Neural cell (in vitro differentiated cells): ENCODE measurements around the gene MPI. TPM values are rescaled to one million over a fixed set of nuclear protein-coding genes. Genes with fewer than 3 reads are reported as not detected.

ENCODE experiments used
- H2AFZ ChIP-seq: fragments of 200-600, 300-800 bp; sonication (generic), shearing (Covaris generic); 2 replicates; pipeline ENCODE4 v1.6.0; 2014; ENCODE audit warnings: low read depth, mild to moderate bottlenecking, antibody characterized with exemption, low read length, moderate library complexity
- H3F3A ChIP-seq: fragments of 200-600 bp; shearing (Covaris generic); 2 replicates; pipeline ENCODE4 v1.6.1; 2016; ENCODE audit warnings: mild to moderate bottlenecking, moderate library complexity, mixed read lengths, antibody characterized with exemption, low read length; ENCODE audit not compliant: insufficient read depth, poor library complexity, severe bottlenecking
- H3K27ac ChIP-seq: fragments of 200-600, 300-800 bp; sonication (generic), shearing (Covaris generic); 2 replicates; pipeline ENCODE4 v1.5.1; 2014; ENCODE audit warnings: mild to moderate bottlenecking, low read length, moderate library complexity
- H3K27me3 ChIP-seq: fragments of 300-800, 200-600 bp; sonication (generic), shearing (Covaris generic); 2 replicates; pipeline ENCODE4 v1.6.0; 2014; ENCODE audit warnings: mild to moderate bottlenecking, low read depth, low read length, moderate library complexity; ENCODE audit not compliant: insufficient read depth
- H3K36me3 ChIP-seq: fragments of 300-800, 200-600 bp; sonication (generic), shearing (Covaris generic); 2 replicates; pipeline ENCODE4 v1.5.1; 2014; ENCODE audit warnings: mild to moderate bottlenecking, antibody characterized with exemption, low read length, moderate library complexity; ENCODE audit not compliant: insufficient read depth
- H3K4me2 ChIP-seq: fragments of 300-800, 200-600 bp; sonication (generic), shearing (Covaris generic); 2 replicates; pipeline ENCODE4 v1.6.0; 2014; ENCODE audit warnings: mild to moderate bottlenecking, low read length
- H3K4me3 ChIP-seq: fragments of 300-800, 200-600 bp; sonication (generic), shearing (Covaris generic); 2 replicates; pipeline ENCODE4 v1.5.1; 2014; ENCODE audit warnings: mild to moderate bottlenecking, low read length, moderate library complexity
- H3K79me2 ChIP-seq: fragments of 200-600 bp; shearing (Covaris generic); replicated peaks from 2 replicates; pipeline ENCODE4 v1.6.0; 2014; ENCODE audit warnings: mild to moderate bottlenecking, low read length, moderate library complexity; ENCODE audit not compliant: insufficient read depth
- H3K9ac ChIP-seq: fragments of 300-800, 200-600 bp; sonication (generic), shearing (Covaris generic); 2 replicates; pipeline ENCODE4 v1.6.1; 2016; ENCODE audit warnings: mild to moderate bottlenecking, low read length, mixed read lengths
- H3K9me2 ChIP-seq: fragments of 200-600 bp; shearing (Covaris generic); 2 replicates; pipeline ENCODE4 v1.6.1; 2016; ENCODE audit warnings: mild to moderate bottlenecking, low read length, mixed read lengths; ENCODE audit not compliant: insufficient read depth
- H3K9me3 ChIP-seq: fragments of 200-600, 300-800 bp; sonication (generic), shearing (Covaris generic); 2 replicates; pipeline ENCODE4 v1.6.1; 2016; ENCODE audit warnings: mild to moderate bottlenecking, mixed run types, low read length, moderate library complexity, mixed read lengths
- H4K20me1 ChIP-seq: fragments of 200-600 bp; shearing (Covaris generic); 2 replicates; pipeline ENCODE4 v1.6.1; 2016; ENCODE audit warnings: mild to moderate bottlenecking, mixed run types; ENCODE audit not compliant: insufficient read depth
- EP300 ChIP-seq: fragments of 450-650 bp; conservative IDR thresholded peaks from 2 replicates; pipeline ENCODE4 v1.6.1; 2014; ENCODE audit warnings: antibody characterized with exemption, mild to moderate bottlenecking, moderate library complexity; ENCODE audit not compliant: poor library complexity, severe bottlenecking
- EZH2 ChIP-seq: fragments of 200-600, 300-800 bp; shearing (Covaris generic), sonication (generic); IDR thresholded peaks from 2 replicates; pipeline ENCODE4 v1.6.1; 2014; ENCODE audit warnings: antibody characterized with exemption, low read length, borderline replicate concordance, mild to moderate bottlenecking; ENCODE audit not compliant: insufficient read depth, poor library complexity, severe bottlenecking
- MXI1 ChIP-seq: fragments of 450-650 bp; conservative IDR thresholded peaks from 2 replicates; pipeline ENCODE4 v1.6.1; 2014; ENCODE audit warnings: antibody characterized with exemption, mild to moderate bottlenecking; ENCODE audit not compliant: poor library complexity, severe bottlenecking
- POLR2AphosphoS5 ChIP-seq: IDR thresholded peaks from 2 replicates; pipeline ENCODE4 v1.6.1; 2012
- RAD21 ChIP-seq: fragments of 450-650 bp; conservative IDR thresholded peaks from 2 replicates; pipeline ENCODE4 v1.6.1; 2014; ENCODE audit warnings: antibody characterized with exemption, mild to moderate bottlenecking, moderate library complexity
- SMC3 ChIP-seq: fragments of 450-650 bp; conservative IDR thresholded peaks from 2 replicates; pipeline ENCODE4 v1.6.1; 2014; ENCODE audit warnings: antibody characterized with exemption, mild to moderate bottlenecking, moderate library complexity; ENCODE audit not compliant: poor library complexity
- TAF1 ChIP-seq: IDR thresholded peaks from 2 replicates; pipeline ENCODE4 v1.6.1; 2012; ENCODE audit warnings: low read depth
- polyA plus RNA-seq: library from polyadenylated mRNA; depleted of rRNA; stranded (reverse); fragments of >200 nt; gene quantifications from 2 replicates; pipeline ENCODE4 v1.2.3, GENCODE V29; 2014
- TF ChIP-seq, protein P1 (sequence below): IDR thresholded peaks from 2 replicates; pipeline ENCODE4 v1.6.1; 2012; ENCODE audit warnings: borderline replicate concordance

Gene MPI
- polyA plus RNA-seq, 1 donor from 2014 or later: 80.3 TPM

DNA sequence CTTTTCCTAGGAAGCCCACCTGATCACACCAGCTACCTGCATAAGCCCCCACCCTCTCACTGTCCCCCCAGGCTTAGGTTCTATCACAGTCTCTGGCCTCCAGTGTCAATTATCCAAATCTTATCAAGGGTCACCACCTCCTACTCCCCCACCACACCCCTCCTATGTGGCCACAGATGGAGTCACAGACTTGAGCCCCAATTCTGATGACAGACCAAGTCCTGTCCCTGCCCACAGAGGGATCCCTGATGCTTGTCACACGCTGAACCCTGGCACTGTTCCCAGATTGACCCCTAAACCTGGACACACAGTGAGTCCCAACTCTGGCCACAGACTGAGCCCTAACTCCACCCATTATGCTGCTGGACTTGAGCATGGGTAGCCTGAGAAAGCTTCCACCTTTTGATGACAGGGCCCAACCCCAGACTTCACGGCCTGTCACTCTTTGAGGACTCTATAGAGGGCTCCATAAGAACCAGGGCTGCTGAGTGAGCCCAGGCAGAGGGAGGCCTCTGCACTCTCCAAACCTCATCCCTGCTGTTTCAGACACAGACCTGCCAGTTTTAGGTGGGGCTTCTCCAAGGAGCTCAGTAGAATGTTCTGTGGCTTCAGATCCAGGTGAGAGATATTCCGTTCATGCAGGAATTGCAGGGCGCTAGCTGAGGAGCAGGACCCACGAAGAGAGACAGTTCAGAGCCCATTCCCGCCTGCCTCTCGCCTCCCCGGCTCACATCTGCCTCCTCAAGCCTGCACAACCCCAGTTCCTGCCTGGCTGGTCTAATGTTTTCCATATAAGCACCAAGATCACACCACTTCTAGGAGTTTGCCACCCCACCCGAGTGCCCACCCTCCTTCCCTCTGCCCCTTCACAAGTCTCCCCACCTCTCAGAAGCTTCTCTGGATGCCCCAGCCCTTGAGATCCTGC is 48.7 kb upstream of the MPI start:
- no peak overlapping the region for H3K27ac ChIP-seq
- H4K20me1 ChIP-seq: no peaks in the 10 kb centered on the region
- H2AFZ ChIP-seq: no peak overlapping the region
- H3K27me3 ChIP-seq: no peaks in the 10 kb centered on the region
- no peaks in the 10 kb centered on the region for H3K36me3 ChIP-seq
- H3F3A ChIP-seq: no peaks in the 10 kb centered on the region
- no peaks in the 10 kb centered on the region for H3K9me2 ChIP-seq
- H3K9ac ChIP-seq: no peak overlapping the region
- H3K4me3 ChIP-seq: peak overlapping the region; percentile 99
- peak overlapping the region; percentile 25 for H3K4me2 ChIP-seq
- H3K9me3 ChIP-seq: no peaks in the 10 kb centered on the region
- TF ChIP-seq POLR2AphosphoS5 (no peak), TAF1 (no peak), EZH2 (no peak), EP300 (no peak), RAD21 (no peak), SMC3 (no peak), MXI1 (no peak)
- TF ChIP-seq, protein P1, sequence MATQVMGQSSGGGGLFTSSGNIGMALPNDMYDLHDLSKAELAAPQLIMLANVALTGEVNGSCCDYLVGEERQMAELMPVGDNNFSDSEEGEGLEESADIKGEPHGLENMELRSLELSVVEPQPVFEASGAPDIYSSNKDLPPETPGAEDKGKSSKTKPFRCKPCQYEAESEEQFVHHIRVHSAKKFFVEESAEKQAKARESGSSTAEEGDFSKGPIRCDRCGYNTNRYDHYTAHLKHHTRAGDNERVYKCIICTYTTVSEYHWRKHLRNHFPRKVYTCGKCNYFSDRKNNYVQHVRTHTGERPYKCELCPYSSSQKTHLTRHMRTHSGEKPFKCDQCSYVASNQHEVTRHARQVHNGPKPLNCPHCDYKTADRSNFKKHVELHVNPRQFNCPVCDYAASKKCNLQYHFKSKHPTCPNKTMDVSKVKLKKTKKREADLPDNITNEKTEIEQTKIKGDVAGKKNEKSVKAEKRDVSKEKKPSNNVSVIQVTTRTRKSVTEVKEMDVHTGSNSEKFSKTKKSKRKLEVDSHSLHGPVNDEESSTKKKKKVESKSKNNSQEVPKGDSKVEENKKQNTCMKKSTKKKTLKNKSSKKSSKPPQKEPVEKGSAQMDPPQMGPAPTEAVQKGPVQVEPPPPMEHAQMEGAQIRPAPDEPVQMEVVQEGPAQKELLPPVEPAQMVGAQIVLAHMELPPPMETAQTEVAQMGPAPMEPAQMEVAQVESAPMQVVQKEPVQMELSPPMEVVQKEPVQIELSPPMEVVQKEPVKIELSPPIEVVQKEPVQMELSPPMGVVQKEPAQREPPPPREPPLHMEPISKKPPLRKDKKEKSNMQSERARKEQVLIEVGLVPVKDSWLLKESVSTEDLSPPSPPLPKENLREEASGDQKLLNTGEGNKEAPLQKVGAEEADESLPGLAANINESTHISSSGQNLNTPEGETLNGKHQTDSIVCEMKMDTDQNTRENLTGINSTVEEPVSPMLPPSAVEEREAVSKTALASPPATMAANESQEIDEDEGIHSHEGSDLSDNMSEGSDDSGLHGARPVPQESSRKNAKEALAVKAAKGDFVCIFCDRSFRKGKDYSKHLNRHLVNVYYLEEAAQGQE: no peak
- no peaks in the 10 kb centered on the region for H3K79me2 ChIP-seq

DNA sequence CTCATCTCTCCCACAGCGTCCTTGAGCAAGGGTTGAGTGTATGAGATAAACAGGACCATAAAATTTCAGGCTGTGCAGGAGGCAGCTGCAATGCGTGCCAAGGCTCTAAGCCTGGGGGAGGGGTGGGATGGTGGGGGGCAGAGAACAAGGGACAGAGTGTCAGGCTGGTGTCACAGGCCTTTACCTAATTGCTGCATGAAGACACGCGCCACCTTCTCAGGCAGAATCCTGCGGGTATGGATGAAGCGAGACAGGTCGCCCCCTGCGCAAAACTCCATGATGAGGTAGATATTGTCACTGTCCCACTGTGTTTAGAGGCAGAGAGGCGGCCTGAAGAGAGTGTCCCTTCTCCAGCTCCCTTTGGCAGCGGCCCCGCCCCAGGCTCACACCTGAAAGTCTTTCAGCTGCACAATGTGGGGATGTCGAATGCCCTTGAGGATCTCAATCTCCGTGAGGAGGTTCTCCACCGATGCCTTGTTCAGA is 47.9 kb upstream of the MPI start:
- no peak overlapping the region for H3K27ac ChIP-seq
- H3K9ac ChIP-seq: peak overlapping the region; percentile 81
- TF ChIP-seq TAF1 (no peak), SMC3 (no peak), POLR2AphosphoS5 (no peak)

More for the DNA sequence above, 47.9 kb upstream of the MPI start:
- no peaks in the 10 kb centered on the region for H3K9me3 ChIP-seq
- H2AFZ ChIP-seq: peak overlapping the region; percentile 81
- H3F3A ChIP-seq: no peaks in the 10 kb centered on the region
- H4K20me1 ChIP-seq: no peaks in the 10 kb centered on the region
- peak overlapping the region; percentile 25 for H3K4me2 ChIP-seq
- H3K79me2 ChIP-seq: no peaks in the 10 kb centered on the region
- no peaks in the 10 kb centered on the region for H3K9me2 ChIP-seq
- H3K27me3 ChIP-seq: no peaks in the 10 kb centered on the region
- no peaks in the 10 kb centered on the region for H3K36me3 ChIP-seq
- peak overlapping the region; percentile 99 for H3K4me3 ChIP-seq
